Activated naive CD4-positive, alpha-beta T cell treated with anti-CD3 and anti-CD28 coated beads, Interleukin-2, amount 50 U/mL, for 72 hours (primary cell): Measurements from ENCODE around the gene EIF4G3. TPM values are rescaled to one million over a fixed set of nuclear protein-coding genes. Genes with fewer than 3 reads are reported as not detected.
"Not testable (repeated sequence)": the region's sequence is repeated elsewhere in the genome, so short reads cannot be mapped to it uniquely, and the experiment has no call there.

ENCODE experiments used
- ATAC-seq, 2 donors: fragments of 150-1000 bp; cut with Tn5 transposase; 2 replicates each; pipeline ENCODE4 v1.10.0; 2021; ENCODE audit warnings: mild to moderate bottlenecking in 2 of 2, moderate library complexity in 2 of 2
- DNase-seq, 2 donors: peaks; one replicate each; pipeline ENCODE4 v3.0.0; 2021 to 2022; ENCODE audit warnings: low spot score in 2 of 2
- H3K27ac Mint-ChIP-seq, 2 donors: one replicate each; pipeline ENCODE4 v1.8.0; 2022; ENCODE audit warnings: mild to moderate bottlenecking in 2 of 2, mixed read lengths in 2 of 2
- H3K36me3 Mint-ChIP-seq, 2 donors: one replicate each; pipeline ENCODE4 v1.8.0; 2022; ENCODE audit warnings: mixed read lengths in 2 of 2
- H3K9me3 Mint-ChIP-seq, 2 donors: one replicate each; pipeline ENCODE4 v1.8.0; 2022; ENCODE audit warnings: mixed read lengths in 2 of 2
- total RNA-seq, 2 donors: library from RNA; stranded (reverse); gene quantifications; one replicate each; pipeline ENCODE4 v1.2.3, GENCODE V29; 2022

The EIF4G3 gene
- total RNA-seq, 2 donors from 2014 or later: 38.4 to 45.1 TPM

GRCh38 chr1:20891091-20891490, 285.6 kb downstream of the EIF4G3 start:
- H3K9me3 Mint-ChIP-seq: no peaks in the 10 kb centered on the region
- DNase-seq (no peak), ATAC-seq (no peak)
- H3K36me3 Mint-ChIP-seq: no peaks in the 10 kb centered on the region
- H3K27ac Mint-ChIP-seq: no peak overlapping the region

- H3K9me3 Mint-ChIP-seq: no peaks in the 10 kb centered on the region
- DNase-seq (no peak), ATAC-seq (no peak)
- no peaks in the 10 kb centered on the region for H3K36me3 Mint-ChIP-seq
- H3K27ac Mint-ChIP-seq: no peak overlapping the region
Measured at GRCh38 chr1:20887246-20887645, 289.5 kb downstream of the EIF4G3 start.

- ATAC-seq: no peak
- no peaks in the 10 kb centered on the region for H3K36me3 Mint-ChIP-seq
Measured at GRCh38 chr1:20885121-20885520, 291.6 kb downstream of the EIF4G3 start.

GRCh38 chr1:20884513-20884912, 292.2 kb downstream of the EIF4G3 start:
- no peak for DNase-seq
- Mint-ChIP-seq H3K36me3 (no peaks in the 10 kb centered on the region), H3K9me3 (no peaks in the 10 kb centered on the region), H3K27ac (peak overlapping the region in 1 of 2 donors; percentile 18)
- ATAC-seq: no peak

More at GRCh38 chr1:20885121-20885520, 291.6 kb downstream of the EIF4G3 start:
- H3K27ac Mint-ChIP-seq: no peak overlapping the region
- no peak for DNase-seq
- H3K9me3 Mint-ChIP-seq: no peaks in the 10 kb centered on the region

DNA sequence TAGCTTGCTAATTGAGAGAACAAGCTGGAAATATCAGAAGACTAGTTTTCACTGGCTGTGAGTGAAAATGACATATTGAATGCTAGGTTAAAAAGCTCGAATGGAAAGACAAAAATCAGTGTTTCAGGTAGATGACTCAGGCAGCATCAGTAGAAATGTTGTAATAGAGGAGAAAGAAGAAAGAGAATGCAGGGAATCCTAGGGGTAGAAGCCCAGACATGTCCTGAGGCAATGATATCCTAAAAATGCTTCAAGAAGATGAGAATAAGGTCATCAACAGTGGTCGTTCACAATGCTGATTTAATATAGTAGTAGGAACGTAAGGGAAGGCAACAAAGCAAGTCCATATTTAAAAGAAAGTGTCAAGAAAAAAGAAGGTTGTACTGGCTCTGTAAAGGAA, 292.9 kb downstream of the EIF4G3 start:
- no peaks in the 10 kb centered on the region for H3K9me3 Mint-ChIP-seq
- ATAC-seq (no peak), DNase-seq (no peak)
- H3K27ac Mint-ChIP-seq: peak overlapping the region in 1 of 2 donors; percentile 18
- H3K36me3 Mint-ChIP-seq: no peaks in the 10 kb centered on the region

DNA sequence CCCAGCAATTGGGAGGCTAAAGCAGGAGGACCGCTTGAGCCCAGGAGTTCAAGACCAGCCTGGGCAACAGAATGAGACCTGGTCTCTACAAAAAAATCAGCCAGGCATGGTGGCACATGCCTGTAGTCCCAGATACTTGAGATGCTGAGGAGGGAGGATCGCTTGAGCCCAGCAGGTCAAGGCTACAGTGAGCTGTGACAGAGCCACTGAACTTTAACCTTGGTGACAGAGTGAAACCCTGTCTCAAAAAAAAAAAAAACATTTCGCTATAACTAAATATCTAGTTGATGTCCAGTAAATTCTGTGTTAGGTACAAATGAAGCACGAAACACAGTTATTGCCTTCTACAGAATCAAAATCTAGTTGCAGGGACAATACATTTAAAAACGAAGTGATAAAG, 293.9 kb downstream of the EIF4G3 start:
- ATAC-seq (no peak), DNase-seq (no peak)
- H3K36me3 Mint-ChIP-seq: peaks cover 0 to 7% of the 10 kb centered on the region in 2 donors
- H3K27ac Mint-ChIP-seq: peak overlapping the region; percentile 18 to 79
- H3K9me3 Mint-ChIP-seq: no peaks in the 10 kb centered on the region

DNA sequence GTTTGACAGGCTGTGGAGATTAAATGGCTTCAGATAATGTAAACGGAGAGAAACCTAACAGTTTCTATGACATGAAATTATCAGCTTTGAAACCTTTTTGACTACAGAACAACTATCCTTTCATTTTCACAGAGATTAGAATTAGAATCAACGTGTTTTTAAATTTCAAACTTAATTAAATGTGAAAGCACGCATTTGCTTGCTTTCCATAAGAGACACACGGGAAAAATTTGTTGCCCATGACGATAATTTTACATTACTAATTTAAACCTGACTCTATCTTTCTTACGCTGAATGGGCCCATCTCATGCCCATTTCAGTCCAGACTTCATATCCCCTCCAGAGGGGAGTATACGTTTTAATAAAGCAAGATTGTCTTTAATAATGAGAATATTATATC, 297.9 kb downstream of the EIF4G3 start:
- DNase-seq: no peak
- ATAC-seq: no peak
- no peak overlapping the region for H3K27ac Mint-ChIP-seq
- H3K36me3 Mint-ChIP-seq: peaks cover 0 to 24% of the 10 kb centered on the region in 2 donors
- no peaks in the 10 kb centered on the region for H3K9me3 Mint-ChIP-seq

GRCh38 chr1:20875198-20875973, 301.3 kb downstream of the EIF4G3 start:
- DNase-seq (no peak), ATAC-seq (no peak)
- Mint-ChIP-seq H3K9me3 (no peaks in the 10 kb centered on the region), H3K36me3 (peaks cover 0 to 24% of the 10 kb centered on the region in 2 donors), H3K27ac (no peak overlapping the region)

DNA sequence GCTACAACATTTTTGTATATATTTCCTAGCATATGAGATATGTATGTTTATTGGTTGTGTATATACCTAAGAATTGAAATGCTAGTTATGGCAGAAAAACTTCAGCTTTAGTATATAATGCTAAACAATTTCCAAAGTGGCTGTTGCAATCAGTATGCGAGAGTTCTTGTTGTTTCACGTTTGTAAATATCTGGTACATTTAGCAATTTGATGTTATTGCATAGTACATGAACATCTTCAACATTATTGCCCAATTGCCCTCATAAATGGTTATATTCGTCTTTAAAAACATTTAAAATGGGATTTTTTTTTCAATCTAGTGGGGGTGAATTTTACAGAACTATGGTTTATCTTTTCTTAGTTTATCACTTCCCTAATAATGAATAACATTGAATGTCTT, 303.4 kb downstream of the EIF4G3 start:
- Mint-ChIP-seq H3K9me3 (no peaks in the 10 kb centered on the region), H3K27ac (no peak overlapping the region), H3K36me3 (peaks cover 0 to 20% of the 10 kb centered on the region in 2 donors)
- DNase-seq (no peak), ATAC-seq (no peak)

GRCh38 chr1:20871419-20871818, 305.3 kb downstream of the EIF4G3 start:
- Mint-ChIP-seq H3K27ac (no peak overlapping the region), H3K36me3 (peaks cover 0 to 12% of the 10 kb centered on the region in 2 donors), H3K9me3 (no peaks in the 10 kb centered on the region)
- ATAC-seq: no peak
- no peak for DNase-seq

- ATAC-seq (no peak), DNase-seq (no peak)
- H3K36me3 Mint-ChIP-seq: peaks cover 0 to 12% of the 10 kb centered on the region in 2 donors
- H3K9me3 Mint-ChIP-seq: no peaks in the 10 kb centered on the region
- H3K27ac Mint-ChIP-seq: no peak overlapping the region
Measured at GRCh38 chr1:20870718-20871117, 306.0 kb downstream of the EIF4G3 start.

GRCh38 chr1:20868263-20868662, 308.4 kb downstream of the EIF4G3 start:
- DNase-seq (no peak), ATAC-seq (no peak)
- Mint-ChIP-seq H3K9me3 (no peaks in the 10 kb centered on the region), H3K36me3 (peaks cover 8 to 9% of the 10 kb centered on the region in 2 donors), H3K27ac (no peak overlapping the region)

- ATAC-seq: no peak
- H3K9me3 Mint-ChIP-seq: no peaks in the 10 kb centered on the region
- H3K36me3 Mint-ChIP-seq: peaks cover 8 to 9% of the 10 kb centered on the region in 2 donors
- DNase-seq: no peak
- peak overlapping the region in 1 of 2 donors; percentile 29 for H3K27ac Mint-ChIP-seq
Measured at GRCh38 chr1:20867847-20868246, 308.9 kb downstream of the EIF4G3 start.

DNA sequence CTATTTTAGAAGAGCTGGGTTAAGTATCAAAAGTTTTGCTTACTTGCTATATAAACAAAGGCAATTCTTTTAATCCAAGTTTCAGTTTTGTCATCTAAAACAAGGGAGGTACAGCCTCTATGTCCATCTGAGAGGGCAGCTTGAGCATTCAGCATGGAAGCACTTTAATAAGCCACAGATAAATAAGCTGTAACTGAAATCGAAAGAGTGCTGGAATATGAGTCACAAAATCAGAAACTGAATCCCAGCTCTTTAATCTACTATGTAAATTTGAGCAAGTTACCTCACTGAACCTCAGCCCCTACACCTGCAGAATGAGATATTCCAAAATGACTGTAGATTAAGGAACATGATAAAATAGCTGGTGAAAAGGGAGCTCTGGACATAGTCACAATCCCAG, 309.6 kb downstream of the EIF4G3 start:
- ATAC-seq: peak; percentile 43 to 50
- Mint-ChIP-seq H3K9me3 (no peaks in the 10 kb centered on the region), H3K27ac (no peak overlapping the region), H3K36me3 (peaks cover 8 to 9% of the 10 kb centered on the region in 2 donors)
- no peak for DNase-seq

DNA sequence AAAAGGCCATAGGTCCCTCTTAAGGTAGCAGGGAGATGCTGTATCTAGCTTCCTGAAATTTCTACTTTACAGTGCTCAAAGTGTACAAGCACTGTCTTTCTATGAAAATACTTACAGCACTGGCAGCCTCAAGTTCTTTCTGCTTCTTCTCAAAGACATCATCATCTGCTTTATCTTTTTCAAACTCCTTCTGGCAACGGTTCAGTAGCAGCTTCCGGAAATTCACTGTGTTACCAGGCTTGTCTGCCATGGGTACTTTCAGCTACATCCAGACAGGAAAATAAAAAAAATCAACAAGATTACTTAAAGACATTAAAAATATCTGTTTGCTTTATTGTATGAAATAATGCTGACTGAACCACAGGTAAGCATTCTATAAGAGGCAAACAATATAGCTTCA, 311.7 kb downstream of the EIF4G3 start:
- DNase-seq (no peak), ATAC-seq (no peak)
- Mint-ChIP-seq H3K9me3 (no peaks in the 10 kb centered on the region), H3K27ac (no peak overlapping the region), H3K36me3 (peaks cover 8 to 16% of the 10 kb centered on the region in 2 donors)

DNA sequence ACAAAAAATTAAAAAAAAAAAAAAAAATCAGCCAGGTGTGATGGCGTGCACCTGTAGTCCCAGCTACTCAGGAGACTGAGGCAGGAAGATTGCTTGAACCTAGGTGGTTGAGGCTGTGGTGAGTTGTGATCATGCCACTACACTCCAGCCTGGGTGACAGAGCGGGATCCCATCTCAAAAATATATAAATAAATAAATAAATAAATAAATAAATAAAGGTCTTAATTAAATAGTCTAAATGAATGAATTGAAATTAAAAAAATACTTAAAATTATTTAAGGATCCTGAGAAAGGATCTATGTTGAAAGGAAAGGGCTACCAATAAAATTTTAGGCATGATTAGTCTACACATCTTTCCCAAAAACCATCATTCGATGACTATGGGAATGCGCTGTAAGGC, 322.2 kb downstream of the EIF4G3 start:
- no peaks in the 10 kb centered on the region for H3K9me3 Mint-ChIP-seq
- ATAC-seq (no peak), DNase-seq (no peak)
- H3K27ac Mint-ChIP-seq: no peak overlapping the region
- H3K36me3 Mint-ChIP-seq: peaks cover 7 to 10% of the 10 kb centered on the region in 2 donors

DNA sequence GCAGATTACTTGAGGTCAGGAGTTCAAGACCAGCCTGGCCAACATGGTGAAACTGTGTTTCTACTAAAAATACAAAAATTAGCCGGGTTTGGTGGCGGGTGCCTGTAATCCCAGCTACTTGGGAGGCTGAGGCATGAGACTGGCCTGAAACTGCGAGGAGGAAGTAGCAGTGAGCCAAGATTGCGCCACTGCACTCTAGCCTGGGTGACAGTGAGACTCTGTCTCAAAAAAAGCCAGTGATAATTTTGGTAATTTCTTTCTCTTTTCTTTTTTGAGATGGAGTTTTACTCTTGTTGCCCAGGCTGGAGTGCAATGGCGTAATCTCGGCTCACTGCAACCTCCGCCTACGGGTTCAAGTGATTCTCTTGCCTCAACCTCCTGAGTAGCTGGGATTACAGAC, 324.9 kb downstream of the EIF4G3 start:
- not testable (repeated sequence) for H3K9me3 Mint-ChIP-seq, H3K36me3 Mint-ChIP-seq, DNase-seq, ATAC-seq, H3K27ac Mint-ChIP-seq

- no peak for ATAC-seq
- no peak overlapping the region for H3K27ac Mint-ChIP-seq
- peaks cover 0 to 17% of the 10 kb centered on the region in 2 donors for H3K36me3 Mint-ChIP-seq
- DNase-seq: no peak
- no peaks in the 10 kb centered on the region for H3K9me3 Mint-ChIP-seq
Measured at GRCh38 chr1:20850021-20850420, 326.7 kb downstream of the EIF4G3 start.
